Tibial nerve (tissue), 4 donors: ENCODE data around the gene SHROOM3.

Experiments used
- EP300 ChIP-seq, 2 donors: sonication (generic); formaldehyde crosslinking; IDR thresholded peaks; one replicate each; pipeline ENCODE4 v1.6.1; 2017; ENCODE audit warnings: antibody characterized with exemption in 2 of 2, mild to moderate bottlenecking in 1 of 2
- POLR2A ChIP-seq, 2 donors: fragments of 450-650 bp; IDR thresholded peaks; one replicate each; pipeline ENCODE4 v1.6.1; 2017; ENCODE audit warnings: antibody characterized with exemption in 2 of 2, mild to moderate bottlenecking in 2 of 2, moderate library complexity in 2 of 2
- TF ChIP-seq, protein P1 (sequence below), 5 experiments: fragments of 200-600 bp in 3 of 5; fragments of 450-650 bp in 2 of 5; sonication (generic) in 3 of 5; IDR thresholded peaks; one replicate each; pipeline ENCODE4 v1.5.1; 2016 to 2019; ENCODE audit warnings: antibody characterized with exemption in 5 of 5, mild to moderate bottlenecking in 3 of 5, moderate library complexity in 2 of 5

DNA sequence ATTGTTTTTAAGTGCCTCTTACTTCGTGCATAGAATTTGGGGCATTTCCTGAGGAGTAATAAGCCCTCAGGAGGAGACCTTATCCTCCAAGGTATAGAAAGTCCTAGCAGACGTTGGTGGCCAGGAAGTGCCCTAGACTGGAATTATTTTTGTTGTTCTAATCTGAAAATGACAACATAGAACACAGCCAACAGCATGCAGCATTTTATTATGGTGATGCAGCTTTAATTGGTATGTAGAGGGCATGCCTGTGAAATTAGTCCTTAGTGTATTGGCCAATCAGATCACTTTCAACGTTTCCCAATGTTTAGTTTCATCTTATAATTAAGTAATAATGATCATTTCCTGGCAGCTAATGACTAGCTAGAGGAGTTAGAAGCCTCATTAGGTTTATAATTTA is 199.2 kb downstream of the SHROOM3 start:
- TF ChIP-seq POLR2A (IDR thresholded peaks at IDR 0.05), result no peak
- no peak for TF ChIP-seq EP300 (IDR thresholded peaks at IDR 0.05)
- TF ChIP-seq, protein P1, sequence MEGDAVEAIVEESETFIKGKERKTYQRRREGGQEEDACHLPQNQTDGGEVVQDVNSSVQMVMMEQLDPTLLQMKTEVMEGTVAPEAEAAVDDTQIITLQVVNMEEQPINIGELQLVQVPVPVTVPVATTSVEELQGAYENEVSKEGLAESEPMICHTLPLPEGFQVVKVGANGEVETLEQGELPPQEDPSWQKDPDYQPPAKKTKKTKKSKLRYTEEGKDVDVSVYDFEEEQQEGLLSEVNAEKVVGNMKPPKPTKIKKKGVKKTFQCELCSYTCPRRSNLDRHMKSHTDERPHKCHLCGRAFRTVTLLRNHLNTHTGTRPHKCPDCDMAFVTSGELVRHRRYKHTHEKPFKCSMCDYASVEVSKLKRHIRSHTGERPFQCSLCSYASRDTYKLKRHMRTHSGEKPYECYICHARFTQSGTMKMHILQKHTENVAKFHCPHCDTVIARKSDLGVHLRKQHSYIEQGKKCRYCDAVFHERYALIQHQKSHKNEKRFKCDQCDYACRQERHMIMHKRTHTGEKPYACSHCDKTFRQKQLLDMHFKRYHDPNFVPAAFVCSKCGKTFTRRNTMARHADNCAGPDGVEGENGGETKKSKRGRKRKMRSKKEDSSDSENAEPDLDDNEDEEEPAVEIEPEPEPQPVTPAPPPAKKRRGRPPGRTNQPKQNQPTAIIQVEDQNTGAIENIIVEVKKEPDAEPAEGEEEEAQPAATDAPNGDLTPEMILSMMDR (IDR thresholded peaks at IDR 0.05), result no peak
